Muscle layer of duodenum (tissue), 2 donors: ENCODE measurements around the gene ELOVL2.

Source experiments
- H3K27ac ChIP-seq: one replicate; pipeline ENCODE4 v1.7.0; 2013; ENCODE audit warnings: mild to moderate bottlenecking, low read length
- H3K27me3 ChIP-seq: one replicate; pipeline ENCODE4 v1.7.0; 2013; ENCODE audit warnings: low read depth, mild to moderate bottlenecking, control low read depth, low read length
- H3K36me3 ChIP-seq, 2 donors: one replicate each; pipeline ENCODE4 v1.7.0; 2013; ENCODE audit warnings: low read length in 2 of 2, control low read depth in 1 of 2, mild to moderate bottlenecking in 1 of 2; ENCODE audit not compliant: insufficient read depth in 2 of 2, control insufficient read depth in 1 of 2
- H3K4me1 ChIP-seq, 2 donors: one replicate each; pipeline ENCODE4 v1.7.0; 2013; ENCODE audit warnings: low read length in 2 of 2, mild to moderate bottlenecking in 2 of 2, control low read depth in 1 of 2, moderate library complexity in 1 of 2; ENCODE audit not compliant: insufficient read depth in 2 of 2, control insufficient read depth in 1 of 2
- H3K4me3 ChIP-seq, 2 donors: one replicate each; pipeline ENCODE4 v1.7.0; 2013; ENCODE audit warnings: low read length in 2 of 2, low read depth in 1 of 2, mild to moderate bottlenecking in 1 of 2
- H3K9me3 ChIP-seq, 2 donors: one replicate each; pipeline ENCODE4 v1.7.0; 2013; ENCODE audit warnings: low read length in 2 of 2, control low read depth in 1 of 2, mild to moderate bottlenecking in 1 of 2; ENCODE audit not compliant: control insufficient read depth in 1 of 2
- donor health status: healthy.

ELOVL2 gene

DNA sequence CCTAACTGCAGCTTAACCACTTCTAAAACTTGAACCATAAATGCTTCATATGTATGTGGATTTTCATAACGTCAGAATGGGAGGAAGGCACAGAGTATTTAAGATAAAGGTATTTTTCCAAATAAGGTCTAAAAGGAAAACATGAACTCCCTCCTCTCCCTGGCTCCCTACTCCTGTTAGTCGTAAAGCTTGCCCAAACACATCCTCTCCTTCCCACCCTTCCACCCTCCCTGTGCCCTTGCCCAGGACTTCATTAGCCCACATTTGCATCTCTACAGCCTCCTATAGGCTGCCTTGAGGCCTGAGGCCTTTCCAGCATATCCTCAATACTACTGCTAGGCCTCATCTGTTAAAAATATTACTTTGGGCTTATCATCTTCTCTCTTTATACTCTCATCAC is 32.4 kb upstream of the ELOVL2 start:
- Histone ChIP-seq H3K9me3 (no peaks in the 10 kb centered on the region), H3K4me3 (no peak overlapping the region), H3K36me3 (no peaks in the 10 kb centered on the region), H3K27ac (no peak overlapping the region), H3K4me1 (no peaks in the 10 kb centered on the region), H3K27me3 (no peaks in the 10 kb centered on the region)

- H3K27me3 ChIP-seq: no peaks in the 10 kb centered on the region
- H3K36me3 ChIP-seq: no peaks in the 10 kb centered on the region
- no peaks in the 10 kb centered on the region for H3K9me3 ChIP-seq
- no peaks in the 10 kb centered on the region for H3K4me1 ChIP-seq
- H3K27ac ChIP-seq: no peak overlapping the region
- no peak overlapping the region for H3K4me3 ChIP-seq
Measured at GRCh38 chr6:11072101-11072500, 28.0 kb upstream of the ELOVL2 start.

DNA sequence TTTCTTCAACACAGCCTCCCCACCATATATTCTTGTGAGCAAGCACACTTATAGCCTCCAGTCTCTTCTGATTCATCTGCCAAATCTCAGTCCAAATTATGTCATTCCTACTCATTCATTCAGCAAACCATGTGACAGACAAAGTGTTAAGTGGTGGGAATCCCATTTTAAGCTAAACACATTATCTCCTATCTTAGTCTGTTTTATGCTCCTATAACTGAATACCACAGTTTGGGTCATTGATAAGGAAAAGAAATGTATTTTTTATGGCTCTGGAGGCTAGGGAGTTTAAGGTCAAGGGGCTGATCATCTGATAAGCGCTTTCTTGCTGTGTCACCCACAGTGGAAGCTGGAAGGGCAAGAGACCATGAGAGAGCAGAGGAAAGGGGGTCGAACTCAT is 25.7 kb upstream of the ELOVL2 start:
- H3K9me3 ChIP-seq: no peaks in the 10 kb centered on the region
- no peaks in the 10 kb centered on the region for H3K36me3 ChIP-seq
- no peaks in the 10 kb centered on the region for H3K27me3 ChIP-seq
- no peak overlapping the region for H3K4me3 ChIP-seq
- H3K4me1 ChIP-seq: no peaks in the 10 kb centered on the region
- no peak overlapping the region for H3K27ac ChIP-seq

- Histone ChIP-seq H3K36me3 (no peaks in the 10 kb centered on the region), H3K27me3 (no peaks in the 10 kb centered on the region), H3K4me3 (no peak overlapping the region), H3K4me1 (no peaks in the 10 kb centered on the region), H3K9me3 (no peaks in the 10 kb centered on the region), H3K27ac (no peak overlapping the region)
Measured at GRCh38 chr6:11067348-11067747, 23.2 kb upstream of the ELOVL2 start.

GRCh38 chr6:11066505-11067347 is 22.6 kb upstream of the ELOVL2 start:
- no peak overlapping the region for H3K27ac ChIP-seq
- no peaks in the 10 kb centered on the region for H3K4me1 ChIP-seq
- no peaks in the 10 kb centered on the region for H3K36me3 ChIP-seq
- H3K27me3 ChIP-seq: no peaks in the 10 kb centered on the region
- H3K9me3 ChIP-seq: no peaks in the 10 kb centered on the region
- H3K4me3 ChIP-seq: no peak overlapping the region

GRCh38 chr6:11065436-11066202 is 21.5 kb upstream of the ELOVL2 start:
- Histone ChIP-seq H3K9me3 (no peaks in the 10 kb centered on the region), H3K27me3 (no peaks in the 10 kb centered on the region), H3K4me3 (no peak overlapping the region), H3K4me1 (no peaks in the 10 kb centered on the region), H3K27ac (no peak overlapping the region), H3K36me3 (no peaks in the 10 kb centered on the region)

- no peaks in the 10 kb centered on the region for H3K27me3 ChIP-seq
- no peaks in the 10 kb centered on the region for H3K36me3 ChIP-seq
- no peaks in the 10 kb centered on the region for H3K9me3 ChIP-seq
- no peak overlapping the region for H3K27ac ChIP-seq
- H3K4me1 ChIP-seq: no peaks in the 10 kb centered on the region
- H3K4me3 ChIP-seq: no peak overlapping the region
Measured at GRCh38 chr6:11064836-11065235, 20.7 kb upstream of the ELOVL2 start.

DNA sequence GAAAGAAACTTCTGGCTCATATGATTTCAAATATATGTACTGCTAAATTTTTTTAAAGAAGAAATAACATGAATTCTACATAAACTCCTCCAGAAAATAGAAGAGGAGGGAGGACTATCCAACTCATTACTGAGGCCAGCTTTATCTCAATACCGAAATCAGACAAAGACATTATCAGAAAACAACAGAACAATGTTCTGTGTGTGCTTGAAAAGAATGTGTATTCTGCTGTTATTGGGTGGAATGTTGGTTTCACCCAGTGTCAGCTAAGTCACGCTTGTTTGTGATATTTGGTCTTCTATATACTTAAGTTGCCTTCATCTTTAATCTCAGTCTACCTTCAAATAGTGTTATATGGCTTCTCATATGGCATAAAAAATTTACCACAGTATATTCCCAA is 18.6 kb upstream of the ELOVL2 start:
- H3K36me3 ChIP-seq: no peaks in the 10 kb centered on the region
- H3K27me3 ChIP-seq: no peaks in the 10 kb centered on the region
- no peaks in the 10 kb centered on the region for H3K9me3 ChIP-seq

DNA sequence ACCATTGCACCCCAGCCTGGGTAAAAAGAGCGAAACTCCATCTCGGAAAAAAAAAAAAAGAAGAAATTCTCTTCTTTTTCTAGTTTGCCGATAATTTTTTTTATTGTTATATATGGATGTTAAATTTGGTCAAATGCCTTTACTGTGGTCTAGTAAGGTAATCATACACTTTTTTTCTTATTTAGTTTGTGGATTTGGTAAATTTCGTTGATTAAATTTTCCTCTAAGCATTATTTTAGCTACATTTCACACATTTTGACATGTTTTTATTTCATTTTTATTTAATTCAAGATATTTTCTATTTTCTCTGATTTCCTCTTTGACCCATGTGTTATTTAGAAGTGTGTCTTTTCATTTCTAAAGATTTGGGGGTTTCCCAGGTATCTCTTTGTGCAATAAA is 18.0 kb upstream of the ELOVL2 start:
- Histone ChIP-seq H3K9me3 (no peaks in the 10 kb centered on the region), H3K4me1 (no peaks in the 10 kb centered on the region), H3K27ac (no peak overlapping the region), H3K4me3 (no peak overlapping the region), H3K36me3 (no peaks in the 10 kb centered on the region), H3K27me3 (no peaks in the 10 kb centered on the region)

More for the DNA sequence above, 18.6 kb upstream of the ELOVL2 start:
- Histone ChIP-seq H3K4me3 (no peak overlapping the region), H3K27ac (no peak overlapping the region), H3K4me1 (no peaks in the 10 kb centered on the region)

- Histone ChIP-seq H3K27me3 (no peaks in the 10 kb centered on the region), H3K9me3 (no peaks in the 10 kb centered on the region), H3K4me3 (no peak overlapping the region), H3K27ac (no peak overlapping the region), H3K36me3 (no peaks in the 10 kb centered on the region), H3K4me1 (no peaks in the 10 kb centered on the region)
Measured at GRCh38 chr6:11058406-11058805, 14.3 kb upstream of the ELOVL2 start.

DNA sequence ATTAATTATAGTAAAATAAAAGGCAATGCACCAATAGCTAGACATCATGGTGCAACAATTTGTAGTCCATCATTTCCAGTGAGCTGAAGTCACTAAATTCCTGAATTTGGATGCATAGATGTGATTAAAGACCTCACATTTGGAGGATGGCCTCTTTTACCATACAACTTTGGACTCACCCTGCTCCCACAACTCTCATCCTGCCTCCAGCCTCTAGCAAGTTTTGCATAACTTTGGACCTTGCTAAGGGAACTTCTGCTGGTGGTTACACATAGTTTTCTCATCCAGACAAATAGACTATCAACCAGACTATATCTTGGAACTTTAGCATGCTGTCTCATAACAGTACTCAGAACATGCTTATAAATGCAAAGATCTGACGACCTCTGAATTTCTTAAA is 12.8 kb upstream of the ELOVL2 start:
- no peaks in the 10 kb centered on the region for H3K36me3 ChIP-seq
- no peaks in the 10 kb centered on the region for H3K4me1 ChIP-seq
- H3K9me3 ChIP-seq: no peaks in the 10 kb centered on the region
- no peak overlapping the region for H3K4me3 ChIP-seq
- H3K27me3 ChIP-seq: no peaks in the 10 kb centered on the region
- H3K27ac ChIP-seq: no peak overlapping the region
